ENCODE measurements around the gene MMP25.

- TF ChIP-seq AFF4 (CRISPR knock-in tag; IDR thresholded peaks at IDR 0.05; ENCODE audit: borderline replicate concordance) = no peak
- no peak for TF ChIP-seq ZNF121 (CRISPR knock-in tag; IDR thresholded peaks at IDR 0.05)
- no peak for TF ChIP-seq CTCF (IDR thresholded peaks at IDR 0.05)
- TF ChIP-seq ATF2 (CRISPR knock-in tag; IDR thresholded peaks at IDR 0.05; ENCODE audit: borderline replicate concordance, low read depth) = no peak
- no peak for TF ChIP-seq E2F1 (CRISPR knock-in tag; IDR thresholded peaks at IDR 0.05)
- TF ChIP-seq NR3C1 (CRISPR knock-in tag; conservative IDR thresholded peaks at IDR 0.05; ENCODE audit: low read depth) = no peak
- no peak for TF ChIP-seq JUN (CRISPR knock-in tag; IDR thresholded peaks at IDR 0.05)
- no peak for TF ChIP-seq USF2 (CRISPR knock-in tag; IDR thresholded peaks at IDR 0.05)
- no peak for TF ChIP-seq ZNF232 (CRISPR knock-in tag; IDR thresholded peaks at IDR 0.05)
- TF ChIP-seq ELF4 (CRISPR knock-in tag; IDR thresholded peaks at IDR 0.05; ENCODE audit: low read depth) = no peak
Observed at GRCh38 chr16:3095869-3096268, 49.5 kb downstream of the MMP25 start.

All from WTC11 (cell line).